Natural killer cell (primary cell): ENCODE results near the gene PRDM16. TPM values are rescaled to one million over a fixed set of nuclear protein-coding genes. Genes with fewer than 3 reads are reported as not detected.

Experiments
- ATAC-seq, 3 donors: fragments of 150-1000 bp in 2 of 3; fragments of 200-7000 bp in 1 of 3; cut with Tn5 transposase; 1 replicate in 1 of 3; 2 replicates in 2 of 3; pipeline ENCODE4 v1.10.0; 2021; ENCODE audit warnings: mild to moderate bottlenecking in 2 of 3, moderate library complexity in 2 of 3
- DNase-seq, 2 donors: peaks; one replicate each; pipeline versions ENCODE4 v3.0.0 to v3.0.0-alpha.2; 2013 to 2021; ENCODE audit warnings: mixed read lengths in 1 of 2
- H3K27ac ChIP-seq: one replicate; pipeline ENCODE4 v1.5.1; 2013; ENCODE audit warnings: mild to moderate bottlenecking, low read length
- H3K27me3 ChIP-seq: one replicate; pipeline ENCODE4 v1.6.1; 2013; ENCODE audit warnings: low read length; ENCODE audit not compliant: control insufficient read depth, insufficient read depth
- H3K36me3 ChIP-seq: one replicate; pipeline ENCODE4 v1.6.1; 2013; ENCODE audit warnings: low read length; ENCODE audit not compliant: control insufficient read depth, insufficient read depth
- H3K4me1 ChIP-seq: one replicate; pipeline ENCODE4 v1.6.1; 2013; ENCODE audit warnings: low read length; ENCODE audit not compliant: control insufficient read depth, insufficient read depth
- H3K4me3 ChIP-seq: one replicate; pipeline ENCODE4 v1.5.1; 2013; ENCODE audit warnings: low read length
- H3K9me3 ChIP-seq: one replicate; pipeline ENCODE4 v1.6.1; 2013; ENCODE audit warnings: low read length; ENCODE audit not compliant: control insufficient read depth, insufficient read depth
- H3K27ac Mint-ChIP-seq, 2 donors: one replicate each; pipeline ENCODE4 v1.8.0; 2022; ENCODE audit warnings: mild to moderate bottlenecking in 2 of 2, mixed read lengths in 2 of 2, moderate library complexity in 1 of 2
- H3K27me3 Mint-ChIP-seq, 2 donors: one replicate each; pipeline ENCODE4 v1.8.0; 2022; ENCODE audit warnings: low read depth in 2 of 2, mixed read lengths in 2 of 2
- H3K36me3 Mint-ChIP-seq: one replicate; pipeline ENCODE4 v1.8.0; 2022; ENCODE audit warnings: mixed read lengths
- H3K4me1 Mint-ChIP-seq, 2 donors: one replicate each; pipeline ENCODE4 v1.8.0; 2022; ENCODE audit warnings: mixed read lengths in 2 of 2
- H3K4me3 Mint-ChIP-seq: one replicate; pipeline ENCODE4 v1.8.0; 2022; ENCODE audit warnings: mild to moderate bottlenecking, moderate library complexity, mixed read lengths
- H3K9me3 Mint-ChIP-seq, 2 donors: one replicate each; pipeline ENCODE4 v1.8.0; 2022; ENCODE audit warnings: mixed read lengths in 2 of 2
- CTCF ChIP-seq: fragments of 200-600 bp; IDR thresholded peaks from one replicate; pipeline ENCODE4 v1.8.0; 2022; ENCODE audit warnings: antibody characterized with exemption
- WGBS: methylation state at CpG from one replicate; pipeline ENCODE4 v1.1.7; 2013; ENCODE audit warnings: missing lambda C conversion rate; ENCODE audit not compliant: insufficient coverage; 5-methylcytosine and 5-hydroxymethylcytosine counted together
- intact Hi-C: fragments of 100-400 bp; cut with micrococcal nuclease; formaldehyde crosslinking; loops from one replicate; pipeline ENCODE4 v1.14.2; 2022
- total RNA-seq, 4 donors: library from RNA; stranded (reverse); fragments of 120-200 nt in 1 of 4; gene quantifications; one replicate each; pipeline versions ENCODE4 v1.2.3 to v1.2.4, GENCODE V29; 2013 to 2022

The PRDM16 gene
- total RNA-seq, 3 donors from 2014 or later (not counting 1 experiment from before 2014, with no cell fraction given), result 0.25 to 0.64 TPM; not detected in 1

- H3K9me3 ChIP-seq, result no peaks in the 10 kb centered on the region
- H3K4me3 ChIP-seq, result no peak overlapping the region
- Mint-ChIP-seq H3K9me3 (peaks cover 3 to 5% of the 10 kb centered on the region in 2 donors), H3K27me3 (peaks cover 8 to 23% of the 10 kb centered on the region in 2 donors), H3K4me3 (no peak overlapping the region), H3K4me1 (no peaks in the 10 kb centered on the region), H3K27ac (no peak overlapping the region), H3K36me3 (no peaks in the 10 kb centered on the region)
- no peak for TF ChIP-seq CTCF
- H3K27me3 ChIP-seq, result no peaks in the 10 kb centered on the region
- no peak overlapping the region for H3K27ac ChIP-seq
- H3K4me1 ChIP-seq, result no peaks in the 10 kb centered on the region
- intact Hi-C loops, result no loop called here
- H3K36me3 ChIP-seq, result no peaks in the 10 kb centered on the region
- DNase-seq, result no peak
- no peak for ATAC-seq
- 93% methylated on average over 7 of the region's 7 CpGs for WGBS
Measured at GRCh38 chr1:3443807-3444206, 374.8 kb downstream of the PRDM16 start.

GRCh38 chr1:3444298-3444697 is 375.3 kb downstream of the PRDM16 start:
- no peaks in the 10 kb centered on the region for H3K36me3 Mint-ChIP-seq
- no peaks in the 10 kb centered on the region for H3K4me1 Mint-ChIP-seq
- WGBS, result 91% methylated on average over 18 of the region's 18 CpGs
- ATAC-seq (no peak), DNase-seq (no peak)
- H3K27me3 ChIP-seq, result no peaks in the 10 kb centered on the region
- H3K4me3 Mint-ChIP-seq, result no peak overlapping the region
- H3K27ac Mint-ChIP-seq, result no peak overlapping the region
- no peak overlapping the region for H3K27ac ChIP-seq
- peaks cover 3 to 5% of the 10 kb centered on the region in 2 donors for H3K9me3 Mint-ChIP-seq
- no peak overlapping the region for H3K4me3 ChIP-seq
- peaks cover 8 to 24% of the 10 kb centered on the region in 2 donors for H3K27me3 Mint-ChIP-seq
- H3K4me1 ChIP-seq, result no peaks in the 10 kb centered on the region
- intact Hi-C loops, result no loop called here
- H3K9me3 ChIP-seq, result no peaks in the 10 kb centered on the region
- TF ChIP-seq CTCF, result no peak
- H3K36me3 ChIP-seq, result no peaks in the 10 kb centered on the region

GRCh38 chr1:3444736-3445135 is 375.7 kb downstream of the PRDM16 start:
- H3K4me1 ChIP-seq, result no peaks in the 10 kb centered on the region
- H3K4me3 Mint-ChIP-seq, result no peak overlapping the region
- H3K4me3 ChIP-seq, result no peak overlapping the region
- DNase-seq, result no peak
- no peak overlapping the region for H3K27ac Mint-ChIP-seq
- no peak overlapping the region for H3K27ac ChIP-seq
- H3K27me3 Mint-ChIP-seq, result peaks cover 9 to 29% of the 10 kb centered on the region in 2 donors
- H3K36me3 ChIP-seq, result no peaks in the 10 kb centered on the region
- no peaks in the 10 kb centered on the region for H3K36me3 Mint-ChIP-seq
- 69% methylated on average over 10 of the region's 10 CpGs for WGBS
- no peak for ATAC-seq
- no peaks in the 10 kb centered on the region for H3K4me1 Mint-ChIP-seq
- no peaks in the 10 kb centered on the region for H3K27me3 ChIP-seq
- no peaks in the 10 kb centered on the region for H3K9me3 ChIP-seq
- no peak for TF ChIP-seq CTCF
- intact Hi-C loops, result no loop called here
- H3K9me3 Mint-ChIP-seq, result peaks cover 3 to 5% of the 10 kb centered on the region in 2 donors

GRCh38 chr1:3450202-3450863 is 381.3 kb downstream of the PRDM16 start:
- Mint-ChIP-seq H3K36me3 (no peaks in the 10 kb centered on the region), H3K4me1 (no peaks in the 10 kb centered on the region), H3K27ac (no peak overlapping the region), H3K9me3 (peaks cover 3 to 5% of the 10 kb centered on the region in 2 donors), H3K27me3 (peaks cover 12 to 40% of the 10 kb centered on the region in 2 donors), H3K4me3 (no peak overlapping the region)
- 86% methylated on average over 7 of the region's 9 CpGs for WGBS
- peaks cover 16% of the 10 kb centered on the region for H3K27me3 ChIP-seq
- TF ChIP-seq CTCF, result no peak
- no peak for DNase-seq
- no peak overlapping the region for H3K4me3 ChIP-seq
- intact Hi-C loops, result no loop called here
- no peak overlapping the region for H3K27ac ChIP-seq
- ATAC-seq, result no peak
- H3K4me1 ChIP-seq, result peaks cover 21% of the 10 kb centered on the region
- no peaks in the 10 kb centered on the region for H3K9me3 ChIP-seq
- H3K36me3 ChIP-seq, result no peaks in the 10 kb centered on the region
